Measurements from ENCODE around the gene FBXW8.

GRCh38 chr12:116933091-116933490, 22.3 kb downstream of the FBXW8 start:
- TF ChIP-seq CTCF (IDR thresholded peaks at IDR 0.05; ENCODE audit: low read length) (no peak), EZH2 (optimal IDR thresholded peaks at IDR 0.05; ENCODE audit: low read depth, low read length) (no peak)

All from MM.1S (cell line).